T-helper 1 cell treated with Interleukin-12 subunit alpha and Interleukin-12 subunit beta and Interleukin-4 antibody, amounts not matched to agents 30 μg/mL and 1 μg/mL, for 36 hours (primary cell): ENCODE data around the gene ILDR1.
"Not testable (repeated sequence)": the region's sequence is repeated elsewhere in the genome, so short reads cannot be mapped to it uniquely, and the experiment has no call there.

Experiments used
- H3K27ac Mint-ChIP-seq: one replicate; pipeline ENCODE4 v1.8.0; 2021; ENCODE audit warnings: mild to moderate bottlenecking, mixed read lengths
- H3K27me3 Mint-ChIP-seq: one replicate; pipeline ENCODE4 v1.8.0; 2021; ENCODE audit warnings: low read depth, mixed read lengths
- H3K36me3 Mint-ChIP-seq: one replicate; pipeline ENCODE4 v1.8.0; 2021; ENCODE audit warnings: low read depth, mixed read lengths
- H3K4me1 Mint-ChIP-seq: one replicate; pipeline ENCODE4 v1.8.0; 2021; ENCODE audit warnings: low read depth, mixed read lengths
- H3K4me3 Mint-ChIP-seq: one replicate; pipeline ENCODE4 v1.8.0; 2021; ENCODE audit warnings: mild to moderate bottlenecking, moderate library complexity, mixed read lengths
- H3K9me3 Mint-ChIP-seq: one replicate; pipeline ENCODE4 v1.8.0; 2021; ENCODE audit warnings: mixed read lengths

Gene ILDR1

GRCh38 chr3:121963608-121964007, 58.4 kb downstream of the ILDR1 start:
- peaks cover 14% of the 10 kb centered on the region for H3K36me3 Mint-ChIP-seq
- no peak overlapping the region for H3K27ac Mint-ChIP-seq
- peaks cover 12% of the 10 kb centered on the region for H3K9me3 Mint-ChIP-seq
- peaks cover 6% of the 10 kb centered on the region for H3K27me3 Mint-ChIP-seq
- H3K4me3 Mint-ChIP-seq: no peak overlapping the region
- no peaks in the 10 kb centered on the region for H3K4me1 Mint-ChIP-seq

DNA sequence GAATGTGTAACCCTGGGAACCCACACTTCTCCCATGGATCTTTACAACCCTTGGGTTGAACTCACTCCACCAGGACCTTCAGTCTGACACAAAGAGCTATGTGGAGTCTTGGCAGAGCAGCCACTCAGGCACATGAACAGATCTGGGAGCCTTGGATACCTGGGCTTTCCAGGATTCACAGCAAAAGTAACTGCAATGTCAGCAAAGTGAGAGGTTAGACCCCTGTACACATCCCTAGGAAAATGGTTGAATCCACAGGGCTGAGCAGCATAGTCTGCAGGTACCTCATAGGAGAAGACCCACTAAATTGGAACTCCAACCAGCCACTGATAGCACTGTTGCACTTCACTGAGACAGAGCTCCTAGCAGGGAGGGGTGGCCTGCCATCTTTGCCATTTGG, 59.6 kb downstream of the ILDR1 start:
- Mint-ChIP-seq H3K27ac (no peak overlapping the region), H3K9me3 (peaks cover 12% of the 10 kb centered on the region), H3K27me3 (peaks cover 6% of the 10 kb centered on the region)

DNA sequence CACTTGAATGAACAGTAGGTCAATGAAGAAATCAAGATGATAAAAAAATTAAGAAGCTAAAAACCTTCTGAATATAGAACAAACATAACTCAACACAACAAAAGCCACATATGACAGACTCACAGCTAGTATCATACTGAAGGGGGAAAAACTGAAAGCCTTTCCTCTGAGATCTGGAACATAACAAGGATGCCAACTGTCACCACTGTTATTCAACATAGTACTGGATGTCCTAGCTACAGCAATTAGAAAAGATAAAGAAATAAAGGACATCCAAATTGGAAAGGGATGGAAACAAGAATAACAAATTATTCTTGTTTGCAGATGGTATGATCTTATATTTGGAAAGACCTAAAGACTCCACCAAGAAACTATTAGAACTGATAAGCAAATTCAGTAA, 60.8 kb downstream of the ILDR1 start:
- Mint-ChIP-seq H3K27me3 (no peaks in the 10 kb centered on the region), H3K27ac (no peak overlapping the region), H3K9me3 (peaks cover 8% of the 10 kb centered on the region), H3K36me3 (peaks cover 14% of the 10 kb centered on the region), H3K4me3 (no peak overlapping the region), H3K4me1 (no peaks in the 10 kb centered on the region)

More for the DNA sequence above, 59.6 kb downstream of the ILDR1 start:
- Mint-ChIP-seq H3K4me1 (no peaks in the 10 kb centered on the region), H3K36me3 (peaks cover 14% of the 10 kb centered on the region), H3K4me3 (no peak overlapping the region)

GRCh38 chr3:121958801-121959200, 63.2 kb downstream of the ILDR1 start:
- peaks cover 18% of the 10 kb centered on the region for H3K36me3 Mint-ChIP-seq
- peaks cover 4% of the 10 kb centered on the region for H3K9me3 Mint-ChIP-seq
- H3K4me1 Mint-ChIP-seq: no peaks in the 10 kb centered on the region
- no peak overlapping the region for H3K4me3 Mint-ChIP-seq
- H3K27ac Mint-ChIP-seq: no peak overlapping the region
- no peaks in the 10 kb centered on the region for H3K27me3 Mint-ChIP-seq

- Mint-ChIP-seq H3K27ac (no peak overlapping the region), H3K9me3 (peaks cover 4% of the 10 kb centered on the region), H3K36me3 (peaks cover 18% of the 10 kb centered on the region), H3K4me1 (no peaks in the 10 kb centered on the region), H3K27me3 (no peaks in the 10 kb centered on the region), H3K4me3 (no peak overlapping the region)
Measured at GRCh38 chr3:121957674-121958415, 64.2 kb downstream of the ILDR1 start.

GRCh38 chr3:121956363-121956762, 65.7 kb downstream of the ILDR1 start:
- no peaks in the 10 kb centered on the region for H3K4me1 Mint-ChIP-seq
- H3K27ac Mint-ChIP-seq: no peak overlapping the region
- no peak overlapping the region for H3K4me3 Mint-ChIP-seq
- H3K9me3 Mint-ChIP-seq: peaks cover 15% of the 10 kb centered on the region
- peaks cover 28% of the 10 kb centered on the region for H3K36me3 Mint-ChIP-seq
- no peaks in the 10 kb centered on the region for H3K27me3 Mint-ChIP-seq

DNA sequence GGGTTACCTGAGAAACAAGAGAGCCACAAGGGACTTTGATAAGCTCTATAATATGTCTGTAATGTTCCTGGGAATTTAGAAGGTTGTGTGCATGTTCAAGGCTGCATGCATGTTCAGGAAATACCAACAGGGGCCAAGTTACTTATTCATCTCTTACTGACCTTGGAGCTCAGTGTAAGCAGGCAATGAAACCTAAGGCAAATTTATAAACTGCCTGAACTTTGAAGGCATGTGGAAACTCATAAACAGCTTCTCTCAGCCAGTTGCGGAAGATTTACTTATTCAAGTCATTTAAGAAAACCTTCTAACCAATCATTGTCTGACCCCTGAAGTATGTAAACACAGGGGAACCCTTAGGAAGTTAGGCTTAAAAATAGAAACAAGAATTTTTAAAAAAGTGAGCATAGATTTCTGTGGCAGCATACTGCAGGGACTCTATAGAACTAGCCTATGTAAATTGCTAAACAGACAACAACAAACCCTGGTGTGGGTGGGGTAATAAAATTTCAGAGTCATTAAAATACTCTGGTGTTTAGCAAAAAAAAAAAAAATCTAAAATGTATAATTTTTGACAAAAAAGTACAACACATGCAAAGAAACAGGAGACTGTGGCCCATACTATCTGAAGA, 70.6 kb downstream of the ILDR1 start:
- Mint-ChIP-seq H3K27me3 (no peaks in the 10 kb centered on the region), H3K4me3 (no peak overlapping the region), H3K4me1 (no peaks in the 10 kb centered on the region), H3K9me3 (peaks cover 15% of the 10 kb centered on the region), H3K27ac (no peak overlapping the region), H3K36me3 (peaks cover 17% of the 10 kb centered on the region)

DNA sequence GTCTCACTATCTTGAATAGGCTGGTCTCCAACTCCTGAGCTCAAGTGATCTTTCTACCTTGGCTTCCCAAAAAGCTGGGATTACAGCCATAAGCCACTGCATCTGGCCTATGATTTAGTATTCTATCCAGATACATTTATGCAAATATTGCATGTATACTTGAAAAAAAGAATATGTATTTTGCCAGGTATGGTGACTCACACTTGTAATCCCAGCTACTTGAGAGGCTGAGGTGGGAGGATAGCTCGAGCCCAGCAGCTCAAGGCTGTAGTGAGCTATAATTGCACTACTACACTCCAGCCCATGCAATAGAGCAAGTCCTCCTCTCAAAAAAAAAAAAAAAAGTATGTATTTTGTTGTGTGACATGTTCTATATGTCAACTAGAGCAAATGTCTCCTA, 73.4 kb downstream of the ILDR1 start:
- peaks cover 13% of the 10 kb centered on the region for H3K36me3 Mint-ChIP-seq
- no peak overlapping the region for H3K4me3 Mint-ChIP-seq
- H3K9me3 Mint-ChIP-seq: peaks cover 12% of the 10 kb centered on the region
- no peaks in the 10 kb centered on the region for H3K27me3 Mint-ChIP-seq
- no peaks in the 10 kb centered on the region for H3K4me1 Mint-ChIP-seq
- H3K27ac Mint-ChIP-seq: no peak overlapping the region

- Mint-ChIP-seq H3K27me3 (no peaks in the 10 kb centered on the region), H3K4me1 (no peaks in the 10 kb centered on the region), H3K4me3 (no peak overlapping the region), H3K27ac (no peak overlapping the region), H3K36me3 (peaks cover 11% of the 10 kb centered on the region), H3K9me3 (no peaks in the 10 kb centered on the region)
Measured at GRCh38 chr3:121943431-121943830, 78.6 kb downstream of the ILDR1 start.

DNA sequence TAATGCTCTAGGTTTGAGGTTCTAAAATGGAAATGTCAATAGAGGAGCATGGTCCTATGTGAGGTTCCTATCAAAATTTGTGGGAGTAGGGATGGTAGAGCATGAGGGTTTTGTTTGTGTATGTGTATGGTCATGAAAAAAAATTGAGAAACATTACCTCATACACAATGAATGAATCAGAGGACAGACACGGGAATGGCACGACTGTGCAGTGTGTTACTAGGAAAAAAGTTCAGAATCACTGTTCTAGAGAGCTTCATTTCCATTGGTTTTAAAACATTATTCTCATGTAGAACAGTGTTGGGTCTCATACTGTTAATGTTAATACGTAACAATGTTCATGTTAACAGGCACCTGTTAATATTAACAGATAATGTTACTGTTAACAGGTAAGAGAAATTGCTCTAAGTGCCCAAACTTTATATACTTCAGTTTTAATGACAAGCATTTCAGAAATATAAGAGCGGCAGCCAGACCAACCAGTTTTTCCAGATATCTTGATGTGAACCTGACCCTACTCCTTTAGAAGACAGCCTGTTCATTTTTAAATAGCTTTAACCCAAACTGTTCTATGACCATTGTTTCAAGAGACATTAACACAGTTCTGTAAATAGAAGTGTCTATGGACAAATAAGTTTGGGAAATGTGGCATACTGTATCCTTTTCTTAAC, 79.8 kb downstream of the ILDR1 start:
- H3K4me3 Mint-ChIP-seq: no peak overlapping the region
- peaks cover 12% of the 10 kb centered on the region for H3K36me3 Mint-ChIP-seq
- no peak overlapping the region for H3K27ac Mint-ChIP-seq
- no peaks in the 10 kb centered on the region for H3K27me3 Mint-ChIP-seq
- no peaks in the 10 kb centered on the region for H3K9me3 Mint-ChIP-seq
- H3K4me1 Mint-ChIP-seq: no peaks in the 10 kb centered on the region

GRCh38 chr3:121941592-121941991, 80.5 kb downstream of the ILDR1 start:
- Mint-ChIP-seq H3K27me3 (no peaks in the 10 kb centered on the region), H3K9me3 (no peaks in the 10 kb centered on the region), H3K4me1 (no peaks in the 10 kb centered on the region), H3K4me3 (no peak overlapping the region), H3K27ac (no peak overlapping the region), H3K36me3 (peaks cover 12% of the 10 kb centered on the region)

DNA sequence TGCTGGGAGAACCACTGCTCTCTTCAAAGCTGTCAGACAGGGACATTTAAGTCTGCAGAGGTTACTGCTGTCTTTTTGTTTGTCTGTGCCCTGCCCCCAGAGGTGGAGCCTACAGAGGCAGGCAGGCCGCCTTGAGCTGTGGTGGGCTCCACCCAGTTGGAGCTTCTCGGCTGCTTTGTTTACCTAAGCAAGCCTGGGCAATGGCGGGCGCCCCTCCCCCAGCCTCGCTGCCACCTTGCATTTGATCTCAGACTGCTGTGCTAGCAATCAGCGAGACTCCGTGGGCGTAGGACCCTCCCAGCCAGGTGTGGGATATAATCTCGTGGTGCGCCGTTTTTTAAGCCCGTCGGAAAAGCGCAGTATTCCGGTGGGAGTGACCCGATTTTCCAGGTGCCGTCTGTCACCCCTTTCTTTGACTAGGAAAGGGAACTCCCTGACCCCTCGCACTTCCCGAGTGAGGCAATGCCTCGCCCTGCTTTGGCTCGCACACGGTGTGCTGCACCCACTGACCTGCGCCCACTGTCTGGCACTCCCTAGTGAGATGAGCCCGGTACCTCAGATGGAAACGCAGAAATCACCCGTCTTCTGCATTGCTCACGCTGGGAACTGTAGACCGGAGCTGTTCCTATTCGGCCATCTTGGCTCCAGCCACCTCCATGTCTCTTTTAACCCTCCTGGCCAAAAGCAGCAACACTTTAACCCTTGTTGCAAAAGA, 83.7 kb downstream of the ILDR1 start:
- peaks cover 16% of the 10 kb centered on the region for H3K36me3 Mint-ChIP-seq
- not testable (repeated sequence) for H3K27me3 Mint-ChIP-seq, H3K4me1 Mint-ChIP-seq, H3K27ac Mint-ChIP-seq, H3K9me3 Mint-ChIP-seq, H3K4me3 Mint-ChIP-seq
